B cell (primary cell): ENCODE data around the gene ATXN2. TPM values are rescaled to one million over a fixed set of nuclear protein-coding genes. Genes with fewer than 3 reads are reported as not detected.
A peak's percentile ranks its signal among the peaks of the same experiment; 100 is the strongest.

Experiments used
- ATAC-seq: fragments of 200-7000 bp; cut with Tn5 transposase; one replicate; pipeline ENCODE4 v1.10.0; 2021; ENCODE audit warnings: low read depth, mild to moderate bottlenecking, moderate number of reproducible peaks, moderate library complexity
- CTCF ChIA-PET: fragments of 350-600 bp; sonication (Branson Sonifier 250); formaldehyde crosslinking; loops from one replicate; lab custom pipeline; 2021; ENCODE audit warnings: antibody characterized with exemption, inconsistent platforms; lab: Charles Lee
- POLR2A ChIA-PET: fragments of 350-600 bp; sonication (Branson Sonifier 250); formaldehyde crosslinking; loops from one replicate; lab custom pipeline; 2021; ENCODE audit warnings: antibody characterized with exemption; lab: Charles Lee
- DNase-seq: peaks from one replicate; pipeline ENCODE4 v3.0.0; 2013
- H2AFZ ChIP-seq: 2 replicates; pipeline ENCODE4 v1.6.1; 2012; ENCODE audit warnings: mild to moderate bottlenecking, low read depth, low read length; ENCODE audit not compliant: insufficient read depth, poor library complexity, severe bottlenecking
- H3K27ac ChIP-seq, 2 donors: 1 replicate in 1 of 2; 2 replicates in 1 of 2; pipeline ENCODE4 v1.5.1; 2012 to 2013; ENCODE audit warnings: low read length in 2 of 2, mild to moderate bottlenecking in 2 of 2, moderate library complexity in 1 of 2
- H3K27me3 ChIP-seq, 4 experiments: fragments of 200-600 bp in 1 of 4; sonication (generic) in 1 of 4; replicated peaks in 1 of 4; 1 replicate in 2 of 4; 2 replicates in 2 of 4; pipeline versions ENCODE4 v1.6.1 to v1.7.0; 2013 to 2016; ENCODE audit warnings: low read length in 3 of 4, mild to moderate bottlenecking in 2 of 4, mixed read lengths in 1 of 4, moderate library complexity in 1 of 4; ENCODE audit not compliant: insufficient read depth in 4 of 4, control insufficient read depth in 3 of 4; ENCODE audit errors: control extremely low read depth in 1 of 4
- H3K36me3 ChIP-seq, 2 experiments: replicated peaks in 1 of 2; 1 replicate in 1 of 2; 2 replicates in 1 of 2; pipeline versions ENCODE4 v1.6.1 to v1.7.1; 2013; ENCODE audit warnings: low read length in 1 of 2; ENCODE audit not compliant: insufficient read depth in 2 of 2, control insufficient read depth in 1 of 2; ENCODE audit errors: control extremely low read depth in 1 of 2, extremely low read depth in 1 of 2
- H3K4me1 ChIP-seq, 2 donors: fragments of 200-600 bp in 1 of 2; sonication (generic) in 1 of 2; 1 replicate in 1 of 2; 2 replicates in 1 of 2; pipeline versions ENCODE4 v1.5.1 to v1.6.1; 2013 to 2017; ENCODE audit warnings: low read length in 2 of 2; ENCODE audit not compliant: control insufficient read depth in 2 of 2, insufficient read depth in 2 of 2
- H3K4me2 ChIP-seq: replicated peaks from 2 replicates; pipeline ENCODE3; 2012; ENCODE audit warnings: mild to moderate bottlenecking, low read depth, low read length; ENCODE audit not compliant: poor library complexity, severe bottlenecking
- H3K4me3 ChIP-seq, 5 experiments: fragments of 200-600 bp in 1 of 5; sonication (generic) in 1 of 5; 1 replicate in 3 of 5; 2 replicates in 2 of 5; pipeline versions ENCODE4 v1.5.1 to v1.7.0; 2011 to 2016; ENCODE audit warnings: low read length in 4 of 5, mild to moderate bottlenecking in 4 of 5, low read depth in 2 of 5, control low read depth in 1 of 5, moderate library complexity in 1 of 5; ENCODE audit not compliant: insufficient read depth in 1 of 5; ENCODE audit errors: control extremely low read depth in 1 of 5, extremely low read depth in 1 of 5
- H3K79me2 ChIP-seq: fragments of 200-600 bp; sonication (generic); one replicate; pipeline ENCODE4 v1.6.0; 2016; ENCODE audit warnings: low read length; ENCODE audit not compliant: control insufficient read depth, insufficient read depth
- H3K9ac ChIP-seq: fragments of 200-600 bp; sonication (generic); 2 replicates; pipeline ENCODE4 v1.6.1; 2017; ENCODE audit warnings: mild to moderate bottlenecking, low read length, moderate library complexity
- H3K9me3 ChIP-seq, 3 donors: one replicate each; pipeline versions ENCODE4 v1.6.1 to v1.7.1; 2013; ENCODE audit warnings: low read length in 2 of 3; ENCODE audit not compliant: control insufficient read depth in 2 of 3, insufficient read depth in 1 of 3; ENCODE audit errors: control extremely low read depth in 1 of 3
- H4K20me1 ChIP-seq: 2 replicates; pipeline ENCODE4 v1.6.0; 2012; ENCODE audit warnings: mild to moderate bottlenecking, low read length; ENCODE audit not compliant: insufficient read depth, control insufficient read depth, poor library complexity, severe bottlenecking
- H3K27ac Mint-ChIP-seq: one replicate; pipeline ENCODE4 v1.8.0; 2021; ENCODE audit warnings: mixed read lengths
- H3K27me3 Mint-ChIP-seq: one replicate; pipeline ENCODE4 v1.8.0; 2021; ENCODE audit warnings: mixed read lengths
- H3K4me1 Mint-ChIP-seq: one replicate; pipeline ENCODE4 v1.8.0; 2021; ENCODE audit warnings: mixed read lengths
- H3K4me3 Mint-ChIP-seq: one replicate; pipeline ENCODE4 v1.8.0; 2021; ENCODE audit warnings: mixed read lengths
- H3K9me3 Mint-ChIP-seq: one replicate; pipeline ENCODE4 v1.8.0; 2022; ENCODE audit warnings: mixed read lengths; ENCODE audit not compliant: insufficient read depth
- CTCF ChIP-seq: fragments of 200-600 bp; IDR thresholded peaks from one replicate; pipeline ENCODE4 v1.8.0; 2022; ENCODE audit warnings: antibody characterized with exemption, mild to moderate bottlenecking
- EZH2 ChIP-seq: IDR thresholded peaks from 2 replicates; pipeline ENCODE4 v1.6.1; 2012; ENCODE audit warnings: borderline replicate concordance, low read depth, mild to moderate bottlenecking, moderate library complexity, low read length; ENCODE audit not compliant: insufficient read depth, poor library complexity, severe bottlenecking
- WGBS: methylation state at CpG from one replicate; pipeline ENCODE4 v1.1.5; 2013; ENCODE audit warnings: missing lambda C conversion rate; ENCODE audit not compliant: insufficient coverage; 5-methylcytosine and 5-hydroxymethylcytosine counted together
- intact Hi-C: fragments of 100-400 bp; cut with micrococcal nuclease; formaldehyde crosslinking; loops from one replicate; pipeline ENCODE4 v1.10.0; 2022
- polyA plus RNA-seq: library from polyadenylated mRNA; depleted of rRNA; stranded (reverse); fragments of >200 nt; gene quantifications from 2 replicates; pipeline ENCODE4 v1.2.3, GENCODE V29; 2012
- total RNA-seq, 2 donors: library from RNA; stranded (reverse); fragments of 120-200 nt in 1 of 2; gene quantifications; 1 replicate in 1 of 2; 2 replicates in 1 of 2; pipeline versions ENCODE4 v1.2.3 to v1.2.4, GENCODE V29; 2013 to 2022

The ATXN2 gene
- total and polyA plus RNA-seq, 2 donors (not counting 1 experiment from before 2014, with no cell fraction given), result 28.2 to 83.8 TPM

GRCh38 chr12:111417290-111417689 is 181.8 kb downstream of the ATXN2 start:
- H2AFZ ChIP-seq, result no peak overlapping the region
- H4K20me1 ChIP-seq, result peaks cover 62% of the 10 kb centered on the region
- no peaks in the 10 kb centered on the region for H3K27me3 ChIP-seq
- intact Hi-C loops, result no loop called here
- ATAC-seq (no peak), DNase-seq (no peak)
- ChIA-PET POLR2A (no interaction called here), CTCF (no interaction called here)
- 100% methylated on average over 2 of the region's 2 CpGs for WGBS
- H3K4me3 ChIP-seq, result no peak overlapping the region
- H3K4me1 ChIP-seq, result peaks cover 13 to 21% of the 10 kb centered on the region in 2 donors
- H3K79me2 ChIP-seq, result peaks cover 95% of the 10 kb centered on the region
- H3K9ac ChIP-seq, result no peak overlapping the region
- Mint-ChIP-seq H3K9me3 (no peaks in the 10 kb centered on the region), H3K27ac (no peak overlapping the region), H3K27me3 (no peaks in the 10 kb centered on the region), H3K4me3 (no peak overlapping the region), H3K4me1 (peaks cover 42% of the 10 kb centered on the region)
- no peak overlapping the region for H3K4me2 ChIP-seq
- H3K27ac ChIP-seq, result no peak overlapping the region
- peaks cover 12 to 50% of the 10 kb centered on the region in 2 experiments for H3K36me3 ChIP-seq
- TF ChIP-seq CTCF, result no peak
- TF ChIP-seq EZH2, result no peak
- no peaks in the 10 kb centered on the region for H3K9me3 ChIP-seq

- Histone ChIP-seq H3K9ac (no peak overlapping the region), H3K4me1 (peaks cover 38 to 46% of the 10 kb centered on the region in 2 donors), H3K79me2 (peaks cover 95% of the 10 kb centered on the region), H3K36me3 (peaks cover 6 to 30% of the 10 kb centered on the region in 2 experiments), H4K20me1 (peaks cover 67% of the 10 kb centered on the region), H2AFZ (no peak overlapping the region), H3K4me3 (no peak overlapping the region), H3K27ac (no peak overlapping the region), H3K27me3 (no peaks in the 10 kb centered on the region), H3K9me3 (no peaks in the 10 kb centered on the region), H3K4me2 (no peak overlapping the region)
- intact Hi-C loops, result no loop called here
- peak overlapping the region; percentile 62 for H3K27ac Mint-ChIP-seq
- no peak for TF ChIP-seq CTCF
- no peak for TF ChIP-seq EZH2
- no peak for ATAC-seq
- H3K4me1 Mint-ChIP-seq, result peaks cover 59% of the 10 kb centered on the region
- WGBS, result 96% methylated on average over 6 of the region's 7 CpGs
- no peak for DNase-seq
- H3K4me3 Mint-ChIP-seq, result no peak overlapping the region
- H3K27me3 Mint-ChIP-seq, result no peaks in the 10 kb centered on the region
- ChIA-PET POLR2A (interaction anchor here (0.6 to 1.1 kb wide), 4 partner anchors 11 to 37 kb away, joined by 3 to 7 read pairs (median 4); no protein-coding TSS in a partner anchor), CTCF (interaction anchor here (0.6 to 22.7 kb wide), 2 partner anchors 29 to 243 kb away, joined by 5 to 1472 read pairs; no protein-coding TSS in a partner anchor)
- no peaks in the 10 kb centered on the region for H3K9me3 Mint-ChIP-seq
Observed at GRCh38 chr12:111414711-111415252, 184.3 kb downstream of the ATXN2 start.
